Esophagus muscularis mucosa (tissue), 4 donors: Measurements from ENCODE around the gene VRK1. TPM values are rescaled to one million over a fixed set of nuclear protein-coding genes. Genes with fewer than 3 reads are reported as not detected.

Experiments
- DNase-seq: peaks from one replicate; pipeline ENCODE4 v3.0.0-alpha.2; 2017; ENCODE audit errors: extremely low spot score
- H3K27ac ChIP-seq, 4 donors: fragments of 200-600 bp; sonication (generic); replicated peaks in 1 of 4; 1 replicate in 3 of 4; 2 replicates in 1 of 4; pipeline ENCODE4 v1.5.1; 2016 to 2019; ENCODE audit warnings: mild to moderate bottlenecking in 1 of 4
- H3K27me3 ChIP-seq, 4 donors: fragments of 200-600 bp; sonication (generic); one replicate each; pipeline versions ENCODE4 v1.5.1 to v1.6.0; 2016 to 2019
- H3K36me3 ChIP-seq, 4 donors: fragments of 200-600 bp; sonication (generic); one replicate each; pipeline ENCODE4 v1.5.1; 2016 to 2019
- H3K4me1 ChIP-seq, 4 donors: fragments of 200-600 bp; sonication (generic); one replicate each; pipeline ENCODE4 v1.5.1; 2016 to 2019
- H3K4me3 ChIP-seq, 4 donors: fragments of 200-600 bp; sonication (generic); 1 replicate in 2 of 4; 2 replicates in 2 of 4; pipeline ENCODE4 v1.5.1; 2016 to 2019; ENCODE audit warnings: mild to moderate bottlenecking in 4 of 4, moderate library complexity in 1 of 4
- H3K9me3 ChIP-seq, 4 donors: fragments of 200-600 bp; sonication (generic); 1 replicate in 3 of 4; 2 replicates in 1 of 4; pipeline ENCODE4 v1.5.1; 2016 to 2019
- EP300 ChIP-seq: sonication (generic); formaldehyde crosslinking; IDR thresholded peaks from one replicate; pipeline ENCODE4 v1.6.1; 2017; ENCODE audit warnings: antibody characterized with exemption
- POLR2A ChIP-seq: fragments of 450-650 bp; IDR thresholded peaks from one replicate; pipeline ENCODE4 v1.6.1; 2017; ENCODE audit warnings: antibody characterized with exemption, moderate library complexity, mild to moderate bottlenecking, low read depth
- POLR2AphosphoS5 ChIP-seq, 2 donors: sonication (generic); formaldehyde crosslinking; IDR thresholded peaks; one replicate each; pipeline ENCODE4 v1.6.1; 2017; ENCODE audit warnings: antibody characterized with exemption in 2 of 2
- whole genome bisulfite sequencing: methylation state at CpG from one replicate; pipeline ENCODE4 v1.1.5; 2018; 5-methylcytosine and 5-hydroxymethylcytosine counted together
- intact Hi-C: fragments of 100-400 bp; cut with DNase I; formaldehyde crosslinking; loops from one replicate; pipeline ENCODE4 v1.15.1; 2023
- total RNA-seq, 4 donors: library from RNA; depleted of rRNA; stranded (reverse); fragments of >200 nt; gene quantifications; one replicate each; pipeline versions ENCODE4 v1.1.0 to v1.2.1, GENCODE V29; 2016
- TF ChIP-seq, protein P1 (sequence below), 3 experiments: fragments of 200-600 bp in 2 of 3; fragments of 450-650 bp in 1 of 3; sonication (generic) in 2 of 3; IDR thresholded peaks; one replicate each; pipeline ENCODE4 v1.5.1; 2017 to 2019; ENCODE audit warnings: antibody characterized with exemption in 3 of 3, mild to moderate bottlenecking in 2 of 3, moderate library complexity in 1 of 3

VRK1 gene
- total RNA-seq, 4 donors from 2014 or later = 10.1 to 17.9 (median 14.3) TPM

DNA sequence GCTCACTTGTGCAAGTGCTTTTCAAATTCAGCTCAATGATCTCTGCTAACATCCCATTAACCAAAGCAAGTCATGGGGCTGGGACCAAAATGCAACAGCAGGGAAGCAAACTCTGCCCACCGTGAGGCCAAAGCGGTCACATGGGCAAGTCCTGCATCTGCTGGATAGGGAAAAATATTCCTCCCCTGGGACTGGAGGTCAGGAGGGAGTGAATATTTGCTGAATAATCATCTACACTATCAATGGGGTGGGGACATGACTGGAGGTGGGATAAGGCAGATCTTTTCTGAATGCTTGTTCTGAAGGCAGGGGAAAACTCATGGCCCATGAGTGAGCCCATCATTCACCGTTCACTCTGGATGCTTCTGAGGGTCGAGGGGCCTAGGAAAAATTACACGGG lies 45.1 kb upstream of the VRK1 start:
- no peaks in the 10 kb centered on the region for H3K4me1 ChIP-seq
- TF ChIP-seq, protein P1, sequence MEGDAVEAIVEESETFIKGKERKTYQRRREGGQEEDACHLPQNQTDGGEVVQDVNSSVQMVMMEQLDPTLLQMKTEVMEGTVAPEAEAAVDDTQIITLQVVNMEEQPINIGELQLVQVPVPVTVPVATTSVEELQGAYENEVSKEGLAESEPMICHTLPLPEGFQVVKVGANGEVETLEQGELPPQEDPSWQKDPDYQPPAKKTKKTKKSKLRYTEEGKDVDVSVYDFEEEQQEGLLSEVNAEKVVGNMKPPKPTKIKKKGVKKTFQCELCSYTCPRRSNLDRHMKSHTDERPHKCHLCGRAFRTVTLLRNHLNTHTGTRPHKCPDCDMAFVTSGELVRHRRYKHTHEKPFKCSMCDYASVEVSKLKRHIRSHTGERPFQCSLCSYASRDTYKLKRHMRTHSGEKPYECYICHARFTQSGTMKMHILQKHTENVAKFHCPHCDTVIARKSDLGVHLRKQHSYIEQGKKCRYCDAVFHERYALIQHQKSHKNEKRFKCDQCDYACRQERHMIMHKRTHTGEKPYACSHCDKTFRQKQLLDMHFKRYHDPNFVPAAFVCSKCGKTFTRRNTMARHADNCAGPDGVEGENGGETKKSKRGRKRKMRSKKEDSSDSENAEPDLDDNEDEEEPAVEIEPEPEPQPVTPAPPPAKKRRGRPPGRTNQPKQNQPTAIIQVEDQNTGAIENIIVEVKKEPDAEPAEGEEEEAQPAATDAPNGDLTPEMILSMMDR (IDR thresholded peaks at IDR 0.05) = no peak
- no peak for TF ChIP-seq POLR2AphosphoS5 (IDR thresholded peaks at IDR 0.05)
- no peak for TF ChIP-seq EP300
- no peak for TF ChIP-seq POLR2A
- no peak overlapping the region for H3K4me3 ChIP-seq
- H3K36me3 ChIP-seq = no peaks in the 10 kb centered on the region
- intact Hi-C loops = no loop called here
- H3K27me3 ChIP-seq = peaks cover 0 to 54% (median 0%) of the 10 kb centered on the region in 4 donors
- 83% methylated on average over 5 of the region's 5 CpGs for WGBS
- H3K27ac ChIP-seq = no peak overlapping the region
- no peaks in the 10 kb centered on the region for H3K9me3 ChIP-seq
- no peak for DNase-seq

DNA sequence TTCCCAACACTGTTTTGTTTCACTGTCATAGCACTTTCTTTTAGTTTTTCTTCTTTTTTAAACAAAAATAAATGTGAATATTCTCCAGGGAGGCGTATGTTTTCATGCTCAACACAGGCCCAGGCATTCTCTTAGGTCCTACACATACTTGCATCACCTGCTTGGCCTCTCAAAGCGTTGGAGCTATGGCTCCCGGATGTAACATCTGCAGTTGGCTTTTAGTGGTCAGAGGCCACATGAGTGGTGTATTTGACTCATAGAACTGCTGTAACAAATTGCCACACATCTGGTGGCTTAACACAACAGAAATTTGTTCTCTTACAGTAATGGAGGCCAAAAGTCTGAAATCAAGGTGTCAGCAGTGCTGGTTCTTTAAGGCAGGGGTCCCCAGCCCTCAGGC lies 44.6 kb upstream of the VRK1 start:
- Histone ChIP-seq H3K4me1 (no peaks in the 10 kb centered on the region), H3K27ac (no peak overlapping the region), H3K27me3 (peaks cover 0 to 53% (median 0%) of the 10 kb centered on the region in 4 donors), H3K9me3 (no peaks in the 10 kb centered on the region), H3K36me3 (no peaks in the 10 kb centered on the region), H3K4me3 (no peak overlapping the region)
- 83% methylated on average over 3 of the region's 3 CpGs for WGBS
- TF ChIP-seq POLR2AphosphoS5 (IDR thresholded peaks at IDR 0.05) (no peak), POLR2A (no peak), EP300 (no peak)
- TF ChIP-seq, protein P1 (IDR thresholded peaks at IDR 0.05) = no peak
- DNase-seq = no peak
- intact Hi-C loops = no loop called here

DNA sequence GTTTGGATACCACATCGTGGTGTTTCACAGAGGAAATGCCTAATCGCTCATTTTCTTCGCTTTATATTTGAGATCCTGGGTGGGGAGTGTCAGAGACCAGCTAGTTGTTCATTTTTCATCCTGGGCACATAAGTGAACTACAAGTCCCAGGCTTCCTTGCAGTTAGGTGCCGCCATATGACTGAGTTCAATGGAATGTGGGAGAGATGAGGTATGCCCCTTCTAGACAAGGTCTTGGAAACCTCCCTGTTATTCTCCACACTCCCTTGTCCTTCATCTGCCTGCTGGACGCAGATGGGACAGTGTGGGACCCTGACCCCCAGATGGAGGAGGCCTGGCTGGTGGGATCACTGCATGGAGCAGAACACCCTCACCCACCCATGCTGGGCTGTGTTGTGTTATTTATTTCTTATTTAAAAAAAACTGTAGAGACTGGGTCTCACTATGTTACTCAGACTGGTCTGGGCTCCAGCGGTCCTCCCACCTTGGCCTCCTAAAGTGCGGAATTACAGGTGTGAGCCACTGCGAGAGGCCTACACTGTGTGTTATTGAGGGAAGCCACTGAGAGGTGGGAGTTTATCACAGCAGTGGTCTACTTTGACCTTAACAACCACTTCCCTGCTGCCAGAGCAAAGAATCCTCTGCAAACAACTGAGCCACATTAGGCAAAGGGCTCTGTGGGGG lies 42.9 kb upstream of the VRK1 start:
- Histone ChIP-seq H3K4me3 (no peak overlapping the region), H3K27ac (no peak overlapping the region), H3K4me1 (no peaks in the 10 kb centered on the region), H3K36me3 (no peaks in the 10 kb centered on the region), H3K27me3 (peaks cover 0 to 37% (median 0%) of the 10 kb centered on the region in 4 donors), H3K9me3 (no peaks in the 10 kb centered on the region)
- WGBS = 96% methylated on average over 8 of the region's 8 CpGs
- intact Hi-C loops = no loop called here
- no peak for TF ChIP-seq POLR2A
- TF ChIP-seq, protein P1 (IDR thresholded peaks at IDR 0.05) = no peak
- TF ChIP-seq EP300 = no peak
- no peak for TF ChIP-seq POLR2AphosphoS5 (IDR thresholded peaks at IDR 0.05)
- no peak for DNase-seq

DNA sequence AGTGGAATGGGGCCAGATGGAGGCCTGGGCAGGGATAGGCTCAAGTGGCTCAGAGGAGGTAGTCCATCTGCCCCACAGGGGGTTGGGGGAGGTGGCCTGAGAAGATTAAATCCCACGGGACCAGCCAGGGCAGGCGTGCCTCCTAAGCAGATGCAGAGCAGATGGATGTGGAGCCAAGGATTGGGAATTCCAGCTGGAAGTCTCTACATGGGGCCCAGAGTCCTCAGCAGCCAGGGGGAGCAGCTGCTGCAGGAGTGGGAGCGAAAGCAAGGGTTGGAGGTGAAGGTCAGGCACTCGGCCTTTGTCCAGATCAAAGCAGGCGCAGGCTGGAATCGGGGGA lies 42.4 kb upstream of the VRK1 start:
- 69% methylated on average over 5 of the region's 6 CpGs for WGBS
- no peak for TF ChIP-seq POLR2AphosphoS5 (IDR thresholded peaks at IDR 0.05)
- TF ChIP-seq, protein P1 (IDR thresholded peaks at IDR 0.05) = no peak
- no peak for TF ChIP-seq POLR2A
- intact Hi-C loops = no loop called here

DNA sequence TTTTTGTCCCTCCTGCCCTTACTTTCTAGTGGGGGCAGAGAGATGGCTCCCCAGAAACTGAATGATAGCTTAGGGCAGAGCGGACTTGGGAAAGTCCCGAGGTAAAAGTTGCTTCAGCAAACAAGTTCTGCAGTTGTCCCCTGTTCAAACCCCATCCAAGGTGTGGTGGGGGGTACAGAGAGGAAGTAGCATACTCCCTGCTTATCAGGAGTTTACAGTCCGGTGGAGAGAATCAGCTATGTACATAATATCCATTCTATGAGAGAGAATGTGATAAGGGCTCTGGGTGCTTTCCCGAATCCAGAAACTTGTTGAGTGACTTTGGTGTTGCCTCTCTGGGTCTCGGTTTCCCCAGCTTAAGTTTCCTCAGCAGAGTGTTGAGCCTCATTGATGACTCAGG lies 40.4 kb upstream of the VRK1 start:
- TF ChIP-seq POLR2AphosphoS5 (IDR thresholded peaks at IDR 0.05) (no peak), EP300 (no peak), POLR2A (no peak)
- TF ChIP-seq, protein P1 (IDR thresholded peaks at IDR 0.05) = no peak
- Histone ChIP-seq H3K27ac (no peak overlapping the region), H3K9me3 (no peaks in the 10 kb centered on the region), H3K4me1 (no peaks in the 10 kb centered on the region), H3K27me3 (peaks cover 0 to 29% (median 0%) of the 10 kb centered on the region in 4 donors), H3K4me3 (no peak overlapping the region), H3K36me3 (no peaks in the 10 kb centered on the region)
- intact Hi-C loops = no loop called here
- DNase-seq = no peak
- 74% methylated on average over 5 of the region's 5 CpGs for WGBS

More for the DNA sequence above, 42.4 kb upstream of the VRK1 start:
- H3K9me3 ChIP-seq = no peaks in the 10 kb centered on the region
- H3K27me3 ChIP-seq = peaks cover 0 to 32% (median 0%) of the 10 kb centered on the region in 4 donors
- H3K4me1 ChIP-seq = no peaks in the 10 kb centered on the region
- H3K36me3 ChIP-seq = no peaks in the 10 kb centered on the region
- no peak overlapping the region for H3K4me3 ChIP-seq
- H3K27ac ChIP-seq = no peak overlapping the region
- no peak for DNase-seq
